Measurements from ENCODE around the gene TMCO4.

GRCh38 chr1:19662313-19662712 is 137.4 kb downstream of the TMCO4 start:
- TF ChIP-seq CTCF (conservative IDR thresholded peaks at IDR 0.05; ENCODE audit: low read depth, low read length) (no peak), CEBPB (IDR thresholded peaks at IDR 0.05; ENCODE audit: low read depth, low read length) (no peak), SMC3 (IDR thresholded peaks at IDR 0.05; ENCODE audit: low read depth, low read length) (no peak), POLR2A (IDR thresholded peaks at IDR 0.05; ENCODE audit: low read depth, low read length) (no peak), RAD21 (IDR thresholded peaks at IDR 0.05; ENCODE audit: low read length) (no peak)
